GM12891 (cell line): ENCODE measurements around the gene NHSL2.

ENCODE experiments used
- POLR2A ChIP-seq: IDR thresholded peaks from 2 replicates; pipeline ENCODE4 v1.6.1; 2011; ENCODE audit warnings: low read depth, low read length, control low read depth
- POLR2AphosphoS5 ChIP-seq: IDR thresholded peaks from 2 replicates; pipeline ENCODE4 v1.6.1; 2011; ENCODE audit warnings: low read depth, low read length, control low read depth
- TAF1 ChIP-seq: IDR thresholded peaks from 2 replicates; pipeline ENCODE4 v1.6.1; 2011; ENCODE audit warnings: low read depth, low read length, control low read depth

- no peak for TF ChIP-seq POLR2AphosphoS5
- TF ChIP-seq TAF1 = no peak
- TF ChIP-seq POLR2A = no peak
Observed at GRCh38 chrX:71908387-71908786, 2.3 kb upstream of the NHSL2 start.
